G401 (cell line): ENCODE results near the gene NT5E. TPM values are rescaled to one million over a fixed set of nuclear protein-coding genes. Genes with fewer than 3 reads are reported as not detected.
A peak's percentile ranks its signal among the peaks of the same experiment; 100 is the strongest.

Source experiments
- DNase-seq: peaks from one replicate; pipeline ENCODE4 v3.0.0-alpha.2; 2015; ENCODE audit warnings: low spot score
- in situ Hi-C: cut with HindIII; loops from 2 replicates; pipeline ENCODE4 v1.10.0; 2016; ENCODE audit warnings: low sequenced_read_pairs, mixed read lengths
- total RNA-seq: library from RNA; depleted of rRNA; stranded (reverse); fragments of >200 nt; shearing (Covaris generic); gene quantifications from 2 replicates; pipeline ENCODE4 v1.2.3, GENCODE V29; 2014

NT5E gene
- total RNA-seq, 1 experiment from 2014 or later, result 11.0 TPM

GRCh38 chr6:85420551-85420950, 29.3 kb upstream of the NT5E start:
- in situ Hi-C loops, result no loop called here
- no peak for DNase-seq

GRCh38 chr6:85421181-85421580, 28.7 kb upstream of the NT5E start:
- in situ Hi-C loops, result no loop called here

GRCh38 chr6:85421972-85422371, 27.9 kb upstream of the NT5E start:
- no peak for DNase-seq
- in situ Hi-C loops, result no loop called here

More at GRCh38 chr6:85421181-85421580, 28.7 kb upstream of the NT5E start:
- DNase-seq, result no peak

DNA sequence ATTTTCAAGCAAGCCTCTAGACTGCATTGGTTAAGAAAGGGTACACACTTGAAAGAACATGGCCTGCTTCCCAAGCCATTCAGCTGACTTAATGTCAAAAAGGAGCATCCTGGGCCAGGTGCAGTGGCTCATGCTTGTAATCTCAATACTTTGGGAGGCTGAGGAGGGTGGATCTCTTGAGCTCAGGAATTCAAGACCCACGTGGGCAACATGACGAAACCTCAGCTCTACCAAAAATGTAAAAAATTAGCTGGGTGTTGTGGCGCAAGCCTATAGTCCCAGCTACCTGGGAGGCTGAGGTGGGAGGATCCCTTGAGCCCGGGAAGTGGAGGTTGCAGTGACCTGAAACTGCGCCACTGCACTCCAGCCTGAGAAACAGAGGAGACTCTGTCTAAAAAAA, 26.9 kb upstream of the NT5E start:
- in situ Hi-C loops, result no loop called here
- DNase-seq, result no peak

DNA sequence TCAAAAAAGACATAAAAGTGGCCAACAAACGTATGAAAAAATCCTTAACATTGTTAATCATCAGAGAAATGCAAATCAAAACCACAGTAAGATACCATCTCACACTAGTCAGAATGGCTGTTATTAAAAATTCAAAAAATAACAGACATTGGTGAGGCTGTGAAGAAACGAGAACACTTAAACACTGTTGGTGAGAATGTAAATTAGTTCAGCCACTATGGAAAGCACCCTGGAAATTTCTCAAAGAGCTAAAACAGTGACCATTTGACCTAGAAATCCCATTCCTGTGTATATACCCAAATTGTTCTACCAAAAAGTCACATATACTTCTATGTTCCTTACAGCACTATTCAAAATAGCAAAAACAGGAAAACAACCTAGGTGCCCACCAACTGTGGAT, 24.9 kb upstream of the NT5E start:
- no peak for DNase-seq
- in situ Hi-C loops, result no loop called here

DNA sequence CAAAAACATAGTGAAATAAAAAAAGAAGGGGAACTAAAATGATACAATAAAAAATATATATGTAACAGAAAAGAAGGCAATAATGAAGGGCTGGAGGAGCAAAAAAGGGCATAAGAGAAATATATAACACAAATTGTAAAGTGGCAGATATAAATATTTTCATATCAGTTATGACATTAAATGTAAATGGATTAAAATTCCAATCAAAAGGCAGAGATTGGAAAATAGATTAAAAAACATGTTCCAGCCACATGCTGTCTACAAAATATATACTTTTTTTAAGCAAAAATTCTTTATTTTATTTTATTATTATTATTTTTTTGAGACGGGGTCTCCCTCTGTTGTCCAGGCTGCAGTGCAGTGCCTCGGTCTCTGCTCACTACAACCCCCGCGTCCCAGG, 23.9 kb upstream of the NT5E start:
- no peak for DNase-seq
- in situ Hi-C loops, result no loop called here

DNA sequence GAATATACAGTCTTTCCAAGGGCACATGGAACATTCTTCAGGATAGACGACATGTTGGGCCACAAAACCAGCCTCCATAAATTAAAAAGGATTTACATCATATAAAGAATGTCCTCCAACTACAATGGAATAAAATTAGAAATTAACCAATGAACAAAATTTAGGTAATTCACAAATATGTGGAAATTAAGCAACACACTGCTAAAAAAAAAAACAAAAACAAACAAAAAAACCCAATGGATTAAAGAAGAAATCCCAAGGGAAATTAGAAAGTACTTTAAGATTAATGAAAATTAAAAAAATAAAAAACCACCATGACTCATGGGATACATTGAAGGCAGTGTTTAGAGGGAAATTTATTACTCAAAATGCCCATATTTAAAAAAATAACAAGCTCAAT, 21.4 kb upstream of the NT5E start:
- in situ Hi-C loops, result no loop called here
- DNase-seq, result no peak

DNA sequence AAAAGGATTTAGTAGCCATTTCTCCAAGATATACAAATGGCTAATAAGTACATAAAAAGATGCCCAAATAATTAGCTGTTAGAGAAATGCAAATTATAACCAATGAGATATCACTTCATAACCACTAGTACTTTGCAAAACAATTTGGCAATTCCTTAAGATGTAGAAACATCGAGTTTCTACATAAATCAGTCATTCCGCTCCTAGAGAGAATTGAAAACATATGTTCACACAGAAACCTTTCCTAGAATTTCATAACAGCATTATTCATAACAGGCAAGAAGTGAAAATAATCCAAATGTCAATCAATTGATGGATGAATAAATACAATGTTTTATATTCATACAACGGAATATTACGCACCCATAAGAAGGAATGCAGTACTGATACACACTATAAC, 20.5 kb upstream of the NT5E start:
- no peak for DNase-seq
- in situ Hi-C loops, result no loop called here

DNA sequence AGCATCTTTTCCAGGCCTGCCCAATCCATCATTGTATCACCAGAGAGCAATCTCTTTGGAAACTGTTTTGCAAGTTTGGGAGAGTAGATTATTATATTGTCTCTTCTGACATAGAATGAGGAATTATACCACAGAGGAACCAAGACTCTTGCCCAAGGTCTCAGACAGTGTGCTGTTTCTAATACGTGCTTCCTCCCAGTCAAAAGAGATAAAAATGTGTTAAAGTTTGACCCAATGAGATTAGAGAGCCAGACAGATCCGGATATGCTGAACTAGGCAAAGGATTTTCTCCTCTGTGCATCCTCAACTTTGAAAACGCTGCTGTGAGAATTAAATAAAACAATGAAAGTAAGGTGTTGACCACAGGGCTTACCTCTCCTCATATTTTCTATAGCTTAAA, 18.6 kb upstream of the NT5E start:
- DNase-seq, result no peak
- in situ Hi-C loops, result no loop called here

DNA sequence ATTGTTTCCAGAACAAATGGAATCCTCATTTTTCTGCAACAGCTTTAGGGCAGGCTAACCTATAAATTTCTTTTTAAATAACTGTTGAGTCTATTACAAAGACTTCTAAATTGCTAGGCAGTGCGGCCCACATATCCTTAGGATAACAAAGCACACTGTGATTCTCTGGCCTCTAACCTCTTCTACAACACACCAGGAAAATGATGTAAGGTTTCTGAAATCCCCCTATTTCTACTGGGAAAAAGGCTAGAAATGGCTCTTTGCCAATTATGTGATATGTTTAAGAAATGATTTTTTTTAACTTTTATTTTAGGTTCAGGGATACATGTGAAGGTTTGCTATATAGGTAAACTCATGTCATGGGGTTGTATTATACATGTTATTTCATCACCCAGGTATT, 17.3 kb upstream of the NT5E start:
- no peak for DNase-seq
- in situ Hi-C loops, result no loop called here

GRCh38 chr6:85435851-85436250, 14.0 kb upstream of the NT5E start:
- in situ Hi-C loops, result no loop called here
- no peak for DNase-seq

GRCh38 chr6:85436411-85436810, 13.5 kb upstream of the NT5E start:
- no peak for DNase-seq
- in situ Hi-C loops, result no loop called here

DNA sequence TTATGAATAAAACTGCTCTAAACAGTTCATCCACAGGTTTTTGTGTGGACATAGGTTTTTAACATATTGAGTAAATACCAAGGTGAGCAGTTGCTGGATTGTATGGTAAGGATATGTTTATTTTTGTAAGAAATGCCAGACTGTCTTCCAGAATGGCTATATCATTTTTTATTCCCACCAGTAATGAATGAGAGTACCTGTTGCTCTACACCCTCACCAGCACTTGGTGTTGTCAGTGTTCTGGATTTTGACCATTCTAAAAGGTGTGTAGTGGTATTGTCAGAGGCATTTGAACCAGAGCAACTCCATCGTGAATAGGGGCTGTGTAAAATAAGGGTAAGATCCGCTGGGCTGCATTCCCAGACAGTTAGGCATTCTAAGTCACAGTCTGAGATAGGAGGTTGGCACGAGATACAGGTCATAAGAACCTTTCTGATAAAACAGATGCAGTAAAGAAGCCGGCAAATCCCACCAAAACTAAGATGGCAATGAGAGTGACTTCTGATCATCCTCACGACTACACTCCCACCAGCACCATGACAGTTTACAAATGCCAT, 12.9 kb upstream of the NT5E start:
- no peak for DNase-seq
- in situ Hi-C loops, result no loop called here

- in situ Hi-C loops, result no loop called here
- DNase-seq, result no peak
These were observed 6.3 kb upstream of the NT5E start for GRCh38 chr6:85443349-85444117.

DNA sequence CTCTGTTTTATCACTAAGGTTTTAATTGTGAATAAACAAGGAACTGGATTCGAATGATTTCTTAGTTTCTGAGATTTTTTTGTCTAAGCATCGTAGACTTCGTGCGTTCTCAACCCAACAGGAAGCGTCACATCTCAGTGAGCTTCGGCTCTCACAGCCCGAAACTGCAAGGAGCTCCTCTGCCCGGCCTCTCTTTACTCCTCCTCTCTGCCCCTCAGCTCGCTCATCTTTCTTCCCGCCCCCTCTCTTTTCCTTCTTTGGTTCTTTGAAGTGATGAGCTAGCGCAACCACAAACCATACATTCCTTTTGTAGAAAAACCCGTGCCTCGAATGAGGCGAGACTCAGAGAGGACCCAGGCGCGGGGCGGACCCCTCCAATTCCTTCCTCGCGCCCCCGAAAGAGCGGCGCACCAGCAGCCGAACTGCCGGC, 480 bp upstream of the NT5E start:
- DNase-seq, result peak; percentile 9

GRCh38 chr6:85451565-85452306, 1.9 kb downstream of the NT5E start:
- no peak for DNase-seq

More for the DNA sequence above, 480 bp upstream of the NT5E start:
- in situ Hi-C loops, result no loop called here

DNA sequence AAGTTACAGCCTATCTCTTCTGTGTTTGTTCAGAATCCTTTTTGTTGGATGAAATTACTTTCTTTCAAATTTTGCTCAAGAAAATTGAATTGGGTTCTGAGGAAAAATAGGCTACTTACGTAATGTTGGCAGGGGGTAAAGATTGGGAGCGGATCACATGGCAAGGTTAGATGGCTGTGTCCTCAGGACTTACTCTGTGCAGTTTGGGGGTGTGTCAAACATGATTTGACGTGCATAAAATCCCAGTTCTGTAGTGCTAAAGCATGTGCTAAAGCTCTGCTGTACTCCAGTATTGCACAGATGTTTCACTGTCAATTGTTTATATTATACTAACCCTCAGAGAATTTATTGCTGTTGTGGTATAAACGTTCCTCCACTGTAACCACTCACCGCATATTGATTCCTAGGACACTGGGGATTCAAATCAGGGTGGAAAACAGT, 2.6 kb downstream of the NT5E start:
- in situ Hi-C loops, result no loop called here
- no peak for DNase-seq

More at GRCh38 chr6:85451565-85452306, 1.9 kb downstream of the NT5E start:
- in situ Hi-C loops, result no loop called here

DNA sequence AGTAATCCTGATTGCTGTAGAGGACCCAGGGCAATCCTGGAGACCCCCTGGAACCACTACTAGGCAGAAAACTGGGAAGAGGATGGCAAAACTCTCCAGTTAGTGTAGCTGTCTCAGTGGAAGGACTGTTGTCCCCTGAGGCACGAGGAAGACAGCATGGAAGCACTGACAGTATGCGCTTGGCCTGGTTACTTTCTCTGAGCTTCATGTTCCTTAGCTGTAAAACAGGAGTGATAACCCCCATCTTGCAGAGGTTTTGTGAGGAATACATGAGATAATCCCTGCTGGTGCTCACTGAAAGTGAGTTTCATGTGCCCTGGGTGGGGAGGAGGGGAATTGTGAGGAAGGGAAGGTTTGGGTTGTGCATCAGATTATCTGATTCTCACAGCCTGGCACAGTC, 3.2 kb downstream of the NT5E start:
- in situ Hi-C loops, result no loop called here
- DNase-seq, result no peak

DNA sequence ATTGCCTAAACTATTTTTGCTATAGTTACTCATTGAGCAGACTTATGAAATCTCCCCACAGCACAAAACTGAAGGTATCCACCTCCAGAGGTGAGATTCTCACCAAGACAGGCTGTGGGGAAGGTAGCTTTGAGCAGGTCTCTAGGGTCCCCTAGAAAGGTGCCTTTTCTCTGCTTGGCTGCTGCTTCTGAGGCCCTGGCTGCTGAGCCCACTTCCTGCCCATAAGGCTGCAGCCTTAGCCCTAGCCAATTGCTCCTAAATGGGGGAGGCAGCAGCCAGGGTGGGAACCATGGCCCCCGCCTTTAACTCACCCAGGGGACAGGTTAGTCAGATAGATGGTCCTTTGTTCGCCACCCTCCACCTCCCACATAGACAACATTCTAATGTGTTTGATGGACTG, 3.6 kb downstream of the NT5E start:
- in situ Hi-C loops, result no loop called here

DNA sequence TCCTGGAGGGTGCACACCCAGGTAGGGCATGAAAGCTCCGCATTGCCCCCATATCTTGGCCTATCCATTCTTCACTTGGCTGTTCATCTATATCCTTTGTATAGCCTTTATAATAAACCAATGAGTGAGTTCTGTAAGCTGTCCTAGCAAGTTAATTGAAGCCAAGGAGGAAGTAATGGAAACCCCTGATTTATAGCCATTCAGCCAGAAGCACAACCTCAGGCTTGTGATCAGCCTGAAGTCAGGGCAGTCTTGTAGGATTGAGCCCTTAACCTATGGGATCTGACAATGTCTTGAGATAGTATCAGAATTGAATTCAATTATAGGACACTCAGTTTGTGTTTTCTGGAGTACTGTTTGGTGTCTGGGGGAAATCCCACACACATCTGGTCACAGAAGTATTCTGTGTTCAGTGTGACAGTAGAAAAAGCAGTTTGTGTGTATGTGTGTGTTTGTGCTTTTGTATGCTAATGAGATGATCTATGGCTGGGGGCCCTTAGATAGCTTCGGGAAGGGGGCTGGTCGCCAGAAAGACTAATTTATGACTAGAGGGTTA, 5.7 kb downstream of the NT5E start:
- in situ Hi-C loops, result no loop called here

More for the DNA sequence above, 3.6 kb downstream of the NT5E start:
- no peak for DNase-seq

More for the DNA sequence above, 5.7 kb downstream of the NT5E start:
- DNase-seq, result no peak
